ENCODE measurements around the gene ARSG.

GRCh38 chr17:68344701-68345136 is 53.4 kb downstream of the ARSG start:
- TF ChIP-seq CTCF (IDR thresholded peaks at IDR 0.05; ENCODE audit: control extremely low read depth in 1 of 3, insufficient read depth in 1 of 3, low read depth in 1 of 3, low read length in 3 of 3) (no peak), POLR2A (IDR thresholded peaks at IDR 0.05; ENCODE audit: control extremely low read depth in 1 of 2, low read depth in 2 of 2, low read length in 2 of 2) (no peak), NANOG (IDR thresholded peaks at IDR 0.05; ENCODE audit: insufficient read depth, low read depth, low read length, poor library complexity, severe bottlenecking) (no peak), CTBP2 (IDR thresholded peaks at IDR 0.05; ENCODE audit: borderline replicate concordance, insufficient read depth, insufficient read length, low read length) (no peak), SIX5 (IDR thresholded peaks at IDR 0.05; ENCODE audit: low read depth, low read length) (no peak), POLR2AphosphoS5 (IDR thresholded peaks at IDR 0.05; ENCODE audit: low read depth, low read length) (no peak), CHD2 (IDR thresholded peaks at IDR 0.05; ENCODE audit: low read length) (no peak), CBX8 (IDR thresholded peaks at IDR 0.05; ENCODE audit: borderline replicate concordance, low read depth, low read length) (no peak)

Data from H1 (cell line).